Right atrium auricular region (tissue), 2 donors: Measurements from ENCODE around the gene GPR101. TPM values are rescaled to one million over a fixed set of nuclear protein-coding genes. Genes with fewer than 3 reads are reported as not detected.
A peak's percentile ranks its signal among the peaks of the same experiment; 100 is the strongest.

Experiments
- DNase-seq: peaks from one replicate; pipeline ENCODE4 v3.0.0-alpha.2; 2019; ENCODE audit warnings: low spot score
- H3K27ac ChIP-seq, 2 donors: fragments of 200-600 bp; sonication (generic); 1 replicate in 1 of 2; 2 replicates in 1 of 2; pipeline ENCODE4 v1.5.1; 2016 to 2019
- H3K27me3 ChIP-seq, 2 donors: fragments of 200-600 bp; sonication (generic); one replicate each; pipeline versions ENCODE4 v1.5.1 to v1.6.0; 2017 to 2019
- H3K36me3 ChIP-seq: fragments of 200-600 bp; sonication (generic); one replicate; pipeline ENCODE4 v1.5.1; 2016
- H3K4me1 ChIP-seq, 2 donors: fragments of 200-600 bp; sonication (generic); one replicate each; pipeline versions ENCODE4 v1.5.1 to v1.6.0; 2017 to 2019
- H3K4me3 ChIP-seq, 2 donors: fragments of 200-600 bp; sonication (generic); 1 replicate in 1 of 2; 2 replicates in 1 of 2; pipeline ENCODE4 v1.5.1; 2017 to 2019; ENCODE audit warnings: mild to moderate bottlenecking in 1 of 2, moderate library complexity in 1 of 2
- H3K9me3 ChIP-seq, 2 donors: fragments of 200-600 bp; sonication (generic); one replicate each; pipeline ENCODE4 v1.5.1; 2019
- total RNA-seq, 2 donors: library from RNA; depleted of rRNA; stranded (reverse); fragments of >200 nt; gene quantifications; one replicate each; pipeline ENCODE4 v1.1.0, GENCODE V29; 2016
- TF ChIP-seq, protein P1 (sequence below), 2 donors: fragments of 200-600 bp; sonication (generic); IDR thresholded peaks; one replicate each; pipeline ENCODE4 v1.5.1; 2019; ENCODE audit warnings: antibody characterized with exemption in 2 of 2

The GPR101 gene
- total RNA-seq = not detected

- DNase-seq = no peak
- peak within 1 kb of the TSS in 1 of 2 donors; percentile 1 for H3K4me3 ChIP-seq
- H3K9me3 ChIP-seq = no peaks in the 10 kb centered on the region
- H3K27ac ChIP-seq = no peak within 1 kb of the TSS
- peaks cover 0 to 7% of the 10 kb centered on the region in 2 donors for H3K4me1 ChIP-seq
- no peaks in the 10 kb centered on the region for H3K36me3 ChIP-seq
- peaks cover 0 to 5% of the 10 kb centered on the region in 2 donors for H3K27me3 ChIP-seq
- TF ChIP-seq, protein P1, sequence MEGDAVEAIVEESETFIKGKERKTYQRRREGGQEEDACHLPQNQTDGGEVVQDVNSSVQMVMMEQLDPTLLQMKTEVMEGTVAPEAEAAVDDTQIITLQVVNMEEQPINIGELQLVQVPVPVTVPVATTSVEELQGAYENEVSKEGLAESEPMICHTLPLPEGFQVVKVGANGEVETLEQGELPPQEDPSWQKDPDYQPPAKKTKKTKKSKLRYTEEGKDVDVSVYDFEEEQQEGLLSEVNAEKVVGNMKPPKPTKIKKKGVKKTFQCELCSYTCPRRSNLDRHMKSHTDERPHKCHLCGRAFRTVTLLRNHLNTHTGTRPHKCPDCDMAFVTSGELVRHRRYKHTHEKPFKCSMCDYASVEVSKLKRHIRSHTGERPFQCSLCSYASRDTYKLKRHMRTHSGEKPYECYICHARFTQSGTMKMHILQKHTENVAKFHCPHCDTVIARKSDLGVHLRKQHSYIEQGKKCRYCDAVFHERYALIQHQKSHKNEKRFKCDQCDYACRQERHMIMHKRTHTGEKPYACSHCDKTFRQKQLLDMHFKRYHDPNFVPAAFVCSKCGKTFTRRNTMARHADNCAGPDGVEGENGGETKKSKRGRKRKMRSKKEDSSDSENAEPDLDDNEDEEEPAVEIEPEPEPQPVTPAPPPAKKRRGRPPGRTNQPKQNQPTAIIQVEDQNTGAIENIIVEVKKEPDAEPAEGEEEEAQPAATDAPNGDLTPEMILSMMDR (IDR thresholded peaks at IDR 0.05) = no peak
Observed at GRCh38 chrX:137033774-137034507, at the start of gene GPR101. Gene GPR101 (minus strand): TSS chrX:137033995. CDS start chrX:137031674, 2,321 bp downstream.

GRCh38 chrX:137081239-137081638, 47.4 kb upstream of the GPR101 start:
- H3K4me3 ChIP-seq = no peak overlapping the region
- no peaks in the 10 kb centered on the region for H3K27me3 ChIP-seq
- H3K36me3 ChIP-seq = no peaks in the 10 kb centered on the region
- no peak overlapping the region for H3K27ac ChIP-seq
- no peaks in the 10 kb centered on the region for H3K4me1 ChIP-seq
- H3K9me3 ChIP-seq = no peaks in the 10 kb centered on the region
- TF ChIP-seq, protein P1 (IDR thresholded peaks at IDR 0.05) = no peak
- DNase-seq = no peak

DNA sequence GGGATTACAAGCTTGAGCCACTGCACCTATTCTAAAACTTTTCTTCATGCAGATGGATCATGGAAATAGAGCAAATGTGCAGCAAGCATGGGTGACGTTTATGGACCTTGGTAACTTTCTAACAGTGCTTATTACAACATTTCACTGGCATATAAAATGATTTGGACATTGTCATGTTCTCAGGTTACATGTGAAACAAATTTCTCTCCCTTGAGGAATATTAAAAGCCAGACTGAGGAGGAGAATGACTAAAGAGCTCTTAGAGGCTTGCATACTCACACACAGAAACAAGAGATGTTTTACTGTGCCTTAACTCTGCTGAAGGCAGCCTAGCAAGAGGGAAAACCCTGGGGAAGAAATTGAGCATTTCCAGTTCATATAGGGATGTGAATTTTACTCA, 38.6 kb upstream of the GPR101 start:
- Histone ChIP-seq H3K4me1 (no peaks in the 10 kb centered on the region), H3K4me3 (no peak overlapping the region), H3K36me3 (no peaks in the 10 kb centered on the region), H3K27ac (no peak overlapping the region), H3K27me3 (no peaks in the 10 kb centered on the region), H3K9me3 (no peaks in the 10 kb centered on the region)
- no peak for DNase-seq
- TF ChIP-seq, protein P1 (IDR thresholded peaks at IDR 0.05) = no peak

DNA sequence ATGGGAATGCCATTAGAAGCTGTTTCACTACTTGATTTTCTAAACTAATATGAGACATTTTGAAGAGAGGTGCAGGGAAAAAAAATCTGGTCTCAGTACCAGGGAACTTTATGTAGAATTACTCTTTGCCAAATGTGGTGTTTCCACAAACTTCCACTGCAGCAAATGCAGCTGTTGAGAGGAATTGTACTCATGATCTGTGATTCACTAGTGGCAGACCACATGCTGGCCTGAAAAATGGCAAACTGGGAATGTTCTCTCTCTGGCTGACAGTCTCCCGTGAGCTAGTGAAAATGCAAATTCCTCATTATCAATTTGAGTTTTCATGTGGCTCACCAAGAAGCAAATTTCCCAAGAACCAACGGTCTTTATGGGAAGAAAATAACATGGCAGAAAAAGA, 37.8 kb upstream of the GPR101 start:
- no peaks in the 10 kb centered on the region for H3K27me3 ChIP-seq
- H3K27ac ChIP-seq = no peak overlapping the region
- TF ChIP-seq, protein P1 (IDR thresholded peaks at IDR 0.05) = no peak
- no peaks in the 10 kb centered on the region for H3K36me3 ChIP-seq
- H3K4me1 ChIP-seq = no peaks in the 10 kb centered on the region
- H3K4me3 ChIP-seq = no peak overlapping the region
- H3K9me3 ChIP-seq = no peaks in the 10 kb centered on the region
- no peak for DNase-seq

DNA sequence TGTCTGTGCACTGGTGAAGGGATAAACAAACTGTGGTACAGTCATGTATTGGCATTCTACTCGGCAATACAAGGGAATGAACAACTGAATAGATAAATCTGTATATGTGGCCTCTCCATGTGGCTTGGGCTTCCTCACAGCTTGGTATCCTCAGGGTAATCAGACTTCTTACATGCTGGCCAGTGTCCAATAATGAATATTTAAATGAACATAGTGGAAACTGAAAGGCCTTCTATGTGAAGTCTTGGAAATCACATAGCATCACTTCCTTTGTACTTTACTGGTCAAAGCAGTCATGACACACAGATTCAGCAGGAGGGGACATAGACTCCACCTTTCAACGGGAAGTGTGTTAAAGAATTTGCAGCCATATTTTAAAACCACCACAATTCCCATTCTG, 33.4 kb upstream of the GPR101 start:
- no peaks in the 10 kb centered on the region for H3K4me1 ChIP-seq
- H3K4me3 ChIP-seq = no peak overlapping the region
- no peaks in the 10 kb centered on the region for H3K27me3 ChIP-seq
- TF ChIP-seq, protein P1 (IDR thresholded peaks at IDR 0.05) = no peak
- H3K36me3 ChIP-seq = no peaks in the 10 kb centered on the region
- no peak for DNase-seq
- H3K9me3 ChIP-seq = no peaks in the 10 kb centered on the region
- H3K27ac ChIP-seq = no peak overlapping the region
